ENCODE results near the gene GNG11.

- no peak for TF ChIP-seq POLR2A (IDR thresholded peaks at IDR 0.05; ENCODE audit: low read depth, low read length)
- TF ChIP-seq MAX (IDR thresholded peaks at IDR 0.05; ENCODE audit: low read depth, low read length): no peak
- TF ChIP-seq E4F1 (IDR thresholded peaks at IDR 0.05; ENCODE audit: borderline replicate concordance, partially characterized antibody): no peak
- TF ChIP-seq YY1 (IDR thresholded peaks at IDR 0.05; ENCODE audit: low read depth, low read length): no peak
- no peak for TF ChIP-seq CTCF (IDR thresholded peaks at IDR 0.05 in 2 of 3, conservative IDR thresholded peaks at IDR 0.05 in 1 of 3; ENCODE audit: control insufficient read depth in 2 of 3, extremely low read depth in 1 of 3, insufficient read depth in 1 of 3, low read depth in 3 of 3, low read length in 3 of 3)
- no peak for TF ChIP-seq EZH2 (IDR thresholded peaks at IDR 0.05; ENCODE audit: borderline replicate concordance, control insufficient read depth, low read depth, low read length)
Measured at GRCh38 chr7:93964262-93964661, 42.7 kb downstream of the GNG11 start.

Data from GM12878 (cell line).